A673 (cell line): ENCODE data around the gene TPM4.

ENCODE experiments used
- EZH2 ChIP-seq: fragments of 200-600 bp; sonication (generic); IDR thresholded peaks from 2 replicates; pipeline ENCODE4 v1.6.1; 2017; ENCODE audit warnings: borderline replicate concordance, low read depth, mild to moderate bottlenecking, mixed read lengths, antibody characterized with exemption, low read length; ENCODE audit not compliant: poor library complexity, severe bottlenecking
- TF ChIP-seq, protein P1 (sequence below): fragments of 300-800, 200-600 bp; sonication (generic); conservative IDR thresholded peaks from 2 replicates; pipeline ENCODE4 v1.5.1; 2017; ENCODE audit warnings: low read depth, mild to moderate bottlenecking, antibody characterized with exemption, low read length, moderate library complexity, mixed read lengths

DNA sequence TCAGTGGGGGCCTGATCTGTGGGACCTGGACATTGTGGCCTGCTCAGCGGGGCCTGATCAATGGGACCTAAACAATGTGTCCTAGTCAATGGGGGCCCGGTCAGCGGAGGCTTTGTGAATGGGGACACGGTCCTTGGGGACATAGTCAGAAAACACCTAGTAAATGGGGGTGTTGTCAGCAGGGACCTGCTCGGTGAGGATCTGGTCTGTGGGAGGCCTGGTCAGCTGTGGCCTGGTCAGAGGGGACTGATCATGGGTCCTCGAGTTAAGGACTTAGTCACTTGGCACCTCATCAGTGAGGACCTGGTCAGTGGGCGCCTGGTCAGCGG is 44.5 kb upstream of the TPM4 start:
- TF ChIP-seq, protein P1, sequence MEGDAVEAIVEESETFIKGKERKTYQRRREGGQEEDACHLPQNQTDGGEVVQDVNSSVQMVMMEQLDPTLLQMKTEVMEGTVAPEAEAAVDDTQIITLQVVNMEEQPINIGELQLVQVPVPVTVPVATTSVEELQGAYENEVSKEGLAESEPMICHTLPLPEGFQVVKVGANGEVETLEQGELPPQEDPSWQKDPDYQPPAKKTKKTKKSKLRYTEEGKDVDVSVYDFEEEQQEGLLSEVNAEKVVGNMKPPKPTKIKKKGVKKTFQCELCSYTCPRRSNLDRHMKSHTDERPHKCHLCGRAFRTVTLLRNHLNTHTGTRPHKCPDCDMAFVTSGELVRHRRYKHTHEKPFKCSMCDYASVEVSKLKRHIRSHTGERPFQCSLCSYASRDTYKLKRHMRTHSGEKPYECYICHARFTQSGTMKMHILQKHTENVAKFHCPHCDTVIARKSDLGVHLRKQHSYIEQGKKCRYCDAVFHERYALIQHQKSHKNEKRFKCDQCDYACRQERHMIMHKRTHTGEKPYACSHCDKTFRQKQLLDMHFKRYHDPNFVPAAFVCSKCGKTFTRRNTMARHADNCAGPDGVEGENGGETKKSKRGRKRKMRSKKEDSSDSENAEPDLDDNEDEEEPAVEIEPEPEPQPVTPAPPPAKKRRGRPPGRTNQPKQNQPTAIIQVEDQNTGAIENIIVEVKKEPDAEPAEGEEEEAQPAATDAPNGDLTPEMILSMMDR = no peak
- TF ChIP-seq EZH2 = no peak
